Hepatocyte (in vitro differentiated cells): ENCODE data around the gene ABHD16A. TPM values are rescaled to one million over a fixed set of nuclear protein-coding genes. Genes with fewer than 3 reads are reported as not detected.
A peak's percentile ranks its signal among the peaks of the same experiment; 100 is the strongest.

Source experiments
- DNase-seq: peaks from one replicate; pipeline ENCODE4 v3.0.0-alpha.2; 2016; ENCODE audit warnings: low spot score
- H2AFZ ChIP-seq: fragments of 200-600 bp; sonication (generic); 2 replicates; pipeline ENCODE4 v1.6.0; 2016; ENCODE audit warnings: antibody characterized with exemption, mild to moderate bottlenecking
- H3K27ac ChIP-seq: fragments of 200-600 bp; sonication (generic); 2 replicates; pipeline ENCODE4 v1.5.1; 2016; ENCODE audit warnings: mild to moderate bottlenecking
- H3K27me3 ChIP-seq: fragments of 200-600 bp; sonication (generic); 2 replicates; pipeline ENCODE4 v1.6.1; 2016
- H3K36me3 ChIP-seq: fragments of 200-600 bp; sonication (generic); replicated peaks from 2 replicates; pipeline ENCODE4 v1.5.1; 2016; ENCODE audit warnings: low read depth; ENCODE audit not compliant: insufficient read depth
- H3K4me1 ChIP-seq: fragments of 200-600 bp; sonication (generic); 2 replicates; pipeline ENCODE4 v1.5.1; 2016; ENCODE audit warnings: mild to moderate bottlenecking, moderate library complexity; ENCODE audit not compliant: insufficient read depth
- H3K4me2 ChIP-seq: fragments of 200-600 bp; sonication (generic); 2 replicates; pipeline ENCODE4 v1.6.0; 2016
- H3K4me3 ChIP-seq: fragments of 200-600 bp; sonication (generic); 2 replicates; pipeline ENCODE4 v1.5.1; 2016; ENCODE audit warnings: mild to moderate bottlenecking
- H3K79me2 ChIP-seq: fragments of 200-600 bp; sonication (generic); 2 replicates; pipeline ENCODE4 v1.6.0; 2017; ENCODE audit warnings: mild to moderate bottlenecking
- H3K9me2 ChIP-seq: fragments of 200-600 bp; sonication (generic); replicated peaks from 2 replicates; pipeline ENCODE4 v1.6.0; 2017; ENCODE audit warnings: mild to moderate bottlenecking; ENCODE audit not compliant: insufficient read depth
- H3K9me3 ChIP-seq: fragments of 200-600 bp; sonication (generic); 2 replicates; pipeline ENCODE4 v1.5.1; 2016; ENCODE audit warnings: low read depth, mild to moderate bottlenecking
- H4K20me1 ChIP-seq: fragments of 200-600 bp; sonication (generic); 2 replicates; pipeline ENCODE4 v1.6.0; 2016; ENCODE audit warnings: mild to moderate bottlenecking; ENCODE audit not compliant: insufficient read depth, poor library complexity, severe bottlenecking
- EZH2 ChIP-seq: fragments of 200-600 bp; sonication (generic); IDR thresholded peaks from 2 replicates; pipeline ENCODE4 v1.6.1; 2016; ENCODE audit warnings: antibody characterized with exemption, mild to moderate bottlenecking, borderline replicate concordance
- EZH2phosphoT487 ChIP-seq: fragments of 200-600 bp; sonication (generic); IDR thresholded peaks from one replicate; pipeline ENCODE4 v1.6.1; 2018; ENCODE audit warnings: antibody characterized with exemption, mild to moderate bottlenecking, low read depth, moderate library complexity; ENCODE audit not compliant: unreplicated experiment, severe bottlenecking
- WGBS: methylation state at CpG from one replicate; pipeline ENCODE4 v1.1.6; 2016; ENCODE audit warnings: low lambda C conversion rate; ENCODE audit errors: missing lambda C conversion rate; 5-methylcytosine and 5-hydroxymethylcytosine counted together
- polyA plus RNA-seq: library from polyadenylated mRNA; unstranded; fragments of >200 nt; fragmentation: Nextera tagmentation; extraction: Ambion mirVana; gene quantifications from 2 replicates; pipeline ENCODE4 v1.2.1, GENCODE V29; 2016
- total RNA-seq: library from RNA; depleted of rRNA; stranded (reverse); fragments of >200 nt; gene quantifications from 2 replicates; pipeline ENCODE4 v1.2.3, GENCODE V29; 2014
- TF ChIP-seq, protein P1 (sequence below): fragments of 200-600 bp; sonication (generic); IDR thresholded peaks from 2 replicates; pipeline ENCODE4 v1.5.1; 2016; ENCODE audit warnings: antibody characterized with exemption, mild to moderate bottlenecking; ENCODE audit not compliant: poor library complexity

Gene ABHD16A
- total and polyA plus RNA-seq, 2 experiments from 2014 or later: 63.2 to 94.7 TPM

DNA sequence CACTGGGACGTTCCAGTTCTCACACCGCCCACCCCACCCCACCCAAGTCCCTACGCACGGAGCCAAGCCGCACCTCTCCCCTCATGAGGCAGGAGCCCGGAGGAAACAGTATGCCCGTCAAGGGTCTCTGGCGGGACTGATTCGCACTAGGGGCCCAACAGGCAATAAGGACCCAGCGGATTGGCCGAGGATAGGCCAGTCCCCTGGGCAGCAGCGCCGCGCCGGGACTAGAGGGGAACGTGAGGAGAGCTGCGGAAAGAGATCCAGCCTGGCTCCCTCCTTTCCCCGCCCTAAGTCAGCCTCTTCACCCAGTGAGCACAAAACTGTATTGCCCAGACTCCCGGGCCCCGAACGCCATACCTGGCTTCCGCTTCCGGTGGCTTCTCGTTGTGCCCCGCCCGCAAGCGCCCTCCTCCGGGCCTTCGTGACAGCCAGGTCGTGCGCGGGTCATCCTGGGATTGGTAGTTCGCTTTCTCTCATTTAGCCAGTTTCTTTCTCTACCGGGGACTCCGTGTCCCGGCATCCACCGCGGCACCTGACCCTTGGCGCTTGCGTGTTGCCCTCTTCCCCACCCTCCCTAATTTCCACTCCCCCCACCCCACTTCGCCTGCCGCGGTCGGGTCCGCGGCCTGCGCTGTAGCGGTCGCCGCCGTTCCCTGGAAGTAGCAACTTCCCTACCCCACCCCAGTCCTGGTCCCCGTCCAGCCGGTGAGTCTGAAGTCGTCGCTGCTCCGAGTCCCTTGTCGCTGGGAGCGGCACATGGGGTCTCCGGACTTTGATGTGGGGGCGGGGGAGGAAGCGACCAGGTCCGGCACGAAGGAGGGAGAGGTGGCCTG, 37.4 kb downstream of the ABHD16A start, which contains the start of gene CSNK2B:
Gene CSNK2B, plus strand, starts transcription at position 580 of the 836 bp plus-strand sequence. CDS start 752 bp downstream, outside the sequence.
- no peak for TF ChIP-seq EZH2phosphoT487
- TF ChIP-seq EZH2: no peak
- TF ChIP-seq, protein P1, sequence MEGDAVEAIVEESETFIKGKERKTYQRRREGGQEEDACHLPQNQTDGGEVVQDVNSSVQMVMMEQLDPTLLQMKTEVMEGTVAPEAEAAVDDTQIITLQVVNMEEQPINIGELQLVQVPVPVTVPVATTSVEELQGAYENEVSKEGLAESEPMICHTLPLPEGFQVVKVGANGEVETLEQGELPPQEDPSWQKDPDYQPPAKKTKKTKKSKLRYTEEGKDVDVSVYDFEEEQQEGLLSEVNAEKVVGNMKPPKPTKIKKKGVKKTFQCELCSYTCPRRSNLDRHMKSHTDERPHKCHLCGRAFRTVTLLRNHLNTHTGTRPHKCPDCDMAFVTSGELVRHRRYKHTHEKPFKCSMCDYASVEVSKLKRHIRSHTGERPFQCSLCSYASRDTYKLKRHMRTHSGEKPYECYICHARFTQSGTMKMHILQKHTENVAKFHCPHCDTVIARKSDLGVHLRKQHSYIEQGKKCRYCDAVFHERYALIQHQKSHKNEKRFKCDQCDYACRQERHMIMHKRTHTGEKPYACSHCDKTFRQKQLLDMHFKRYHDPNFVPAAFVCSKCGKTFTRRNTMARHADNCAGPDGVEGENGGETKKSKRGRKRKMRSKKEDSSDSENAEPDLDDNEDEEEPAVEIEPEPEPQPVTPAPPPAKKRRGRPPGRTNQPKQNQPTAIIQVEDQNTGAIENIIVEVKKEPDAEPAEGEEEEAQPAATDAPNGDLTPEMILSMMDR: no peak
- Histone ChIP-seq H3K36me3 (no peaks in the 10 kb centered on the region), H4K20me1 (no peaks in the 10 kb centered on the region), H3K27me3 (no peaks in the 10 kb centered on the region), H3K9me2 (no peaks in the 10 kb centered on the region), H3K4me2 (peak within 1 kb of the TSS; percentile 95), H2AFZ (peak within 1 kb of the TSS; percentile 45), H3K27ac (peak within 1 kb of the TSS; percentile 93), H3K79me2 (peaks cover 63% of the 10 kb centered on the region), H3K4me3 (peak within 1 kb of the TSS; percentile 76), H3K4me1 (peaks cover 19% of the 10 kb centered on the region), H3K9me3 (no peaks in the 10 kb centered on the region)
- peak; percentile 98 for DNase-seq
- WGBS: 1% methylated on average over 50 of the region's 63 CpGs

DNA sequence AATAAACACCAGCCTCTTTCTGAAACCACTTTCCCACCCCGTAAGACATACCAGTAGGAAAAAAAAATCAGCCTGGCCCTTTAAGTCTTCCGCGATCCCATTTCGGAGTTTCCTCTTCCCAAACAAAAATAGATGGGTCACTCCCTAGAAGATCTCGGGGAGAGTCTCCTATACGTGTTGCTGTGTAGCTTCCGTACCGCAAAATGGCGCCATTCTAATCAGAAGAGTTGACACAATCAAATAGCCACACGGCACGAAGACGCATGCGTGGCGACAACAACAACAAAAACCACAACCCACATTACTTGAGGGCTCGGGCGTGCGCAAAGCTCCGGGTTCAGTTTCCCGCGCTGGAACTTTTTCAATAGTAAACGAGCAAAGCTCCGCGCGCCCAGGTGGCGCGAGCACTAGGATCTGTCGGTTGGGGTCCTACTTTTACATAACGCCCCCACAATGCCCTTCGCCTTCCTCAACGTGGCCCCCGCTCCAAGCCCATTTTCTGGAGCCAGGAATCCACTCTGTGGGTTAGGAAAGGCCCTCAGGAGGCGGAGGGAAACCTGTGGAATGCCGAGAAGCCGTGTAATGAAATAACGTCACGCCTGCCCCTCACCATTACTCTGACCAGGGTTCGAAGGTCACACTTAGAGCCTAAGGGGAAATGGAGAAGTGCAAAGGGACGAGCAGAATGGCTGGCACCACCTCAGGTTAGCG, 38.2 kb downstream of the ABHD16A start, which contains the start of gene GPANK1:
Gene GPANK1, minus strand, starts transcription at position 208 of the 711 bp plus-strand sequence. CDS start 519 bp downstream, outside the sequence.
- H3K9me2 ChIP-seq: no peaks in the 10 kb centered on the region
- peaks cover 19% of the 10 kb centered on the region for H3K4me1 ChIP-seq
- peak; percentile 95 for DNase-seq
- WGBS: under 1% methylated on average over 39 of the region's 39 CpGs
- H3K4me2 ChIP-seq: peak within 1 kb of the TSS; percentile 81
- no peaks in the 10 kb centered on the region for H3K9me3 ChIP-seq
- H2AFZ ChIP-seq: peak within 1 kb of the TSS; percentile 60
- TF ChIP-seq EZH2phosphoT487 (no peak), EZH2 (no peak)
- TF ChIP-seq, protein P1: no peak
- H3K27me3 ChIP-seq: no peaks in the 10 kb centered on the region
- no peaks in the 10 kb centered on the region for H3K36me3 ChIP-seq
- H3K27ac ChIP-seq: peak within 1 kb of the TSS; percentile 93
- no peaks in the 10 kb centered on the region for H4K20me1 ChIP-seq
- H3K79me2 ChIP-seq: peaks cover 68% of the 10 kb centered on the region
- H3K4me3 ChIP-seq: peak within 1 kb of the TSS; percentile 47

DNA sequence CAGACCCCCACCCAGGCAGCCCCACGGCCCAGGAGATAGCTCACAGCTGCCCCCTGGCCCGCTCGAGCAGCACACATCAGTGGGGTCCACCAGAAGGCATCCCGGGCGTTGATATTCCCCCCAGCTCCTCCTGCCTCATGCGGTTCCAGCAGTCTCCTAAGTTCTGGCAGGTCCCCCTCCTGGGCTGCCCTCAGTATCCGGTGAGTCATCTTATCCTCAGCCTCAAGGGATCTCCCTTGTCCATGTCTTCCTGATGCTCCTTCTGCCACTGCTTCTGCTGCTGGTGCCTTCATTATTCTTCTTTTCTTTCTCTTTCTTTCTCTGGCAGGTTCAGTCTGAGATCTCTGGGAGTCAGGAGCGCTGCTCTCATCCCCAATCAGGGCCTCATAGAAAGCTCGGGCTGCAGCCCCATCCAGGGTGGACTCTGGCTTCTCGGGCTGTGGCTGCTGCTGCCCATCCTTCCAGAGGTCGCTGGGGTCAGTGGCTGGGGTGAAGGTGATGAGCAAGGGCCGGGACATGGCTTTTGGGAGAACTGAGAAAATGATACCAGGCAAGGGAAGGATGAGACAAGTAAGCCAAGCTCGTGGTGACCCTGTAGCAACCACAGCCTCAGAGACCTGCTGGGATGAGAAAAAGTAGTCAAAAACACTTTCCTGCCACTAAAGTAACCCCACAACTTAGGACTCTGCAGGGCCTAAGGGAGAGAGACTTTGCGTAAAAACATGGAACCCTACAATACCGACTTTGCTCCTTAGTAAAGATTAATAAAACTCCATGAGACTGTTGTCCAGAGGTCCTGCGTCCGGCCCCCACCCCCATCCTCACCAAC, 38.9 kb downstream of the ABHD16A start:
- DNase-seq: peak; percentile 44
- peaks cover 76% of the 10 kb centered on the region for H3K79me2 ChIP-seq
- peaks cover 5% of the 10 kb centered on the region for H4K20me1 ChIP-seq
- H3K4me2 ChIP-seq: peak overlapping the region; percentile 81
- TF ChIP-seq, protein P1: no peak
- TF ChIP-seq EZH2phosphoT487: no peak
- TF ChIP-seq EZH2: no peak
- H3K27ac ChIP-seq: peak overlapping the region; percentile 93
- H3K36me3 ChIP-seq: no peaks in the 10 kb centered on the region
- H2AFZ ChIP-seq: peak overlapping the region; percentile 60
- WGBS: 35% methylated on average over 17 of the region's 17 CpGs
- H3K4me1 ChIP-seq: peaks cover 26% of the 10 kb centered on the region
- H3K27me3 ChIP-seq: no peaks in the 10 kb centered on the region
- H3K4me3 ChIP-seq: peak overlapping the region; percentile 47
- H3K9me3 ChIP-seq: no peaks in the 10 kb centered on the region
- no peaks in the 10 kb centered on the region for H3K9me2 ChIP-seq
